HEK293 (cell line): ENCODE measurements around the gene DYNLT2.

ENCODE experiments used
- BCL11B ChIP-seq: fragments of 450-650 bp; formaldehyde crosslinking; IDR thresholded peaks from 2 replicates; pipeline ENCODE4 v1.5.1; 2016; ENCODE audit warnings: low read depth, missing biosample characterization, missing genetic modification characterization
- GLIS1 ChIP-seq: fragments of 450-650 bp; formaldehyde crosslinking; IDR thresholded peaks from 2 replicates; pipeline ENCODE4 v1.5.1; 2016; ENCODE audit warnings: missing biosample characterization, missing genetic modification characterization
- GLIS2 ChIP-seq: fragments of 450-650 bp; formaldehyde crosslinking; IDR thresholded peaks from 2 replicates; pipeline ENCODE4 v1.5.1; 2016; ENCODE audit warnings: missing biosample characterization, missing genetic modification characterization
- KLF17 ChIP-seq: fragments of 450-650 bp; formaldehyde crosslinking; IDR thresholded peaks from 2 replicates; pipeline ENCODE4 v1.5.1; 2016; ENCODE audit warnings: missing biosample characterization, missing genetic modification characterization
- PRDM1 ChIP-seq: fragments of 450-650 bp; formaldehyde crosslinking; IDR thresholded peaks from 2 replicates; pipeline ENCODE4; 2016; ENCODE audit warnings: missing biosample characterization, missing genetic modification characterization
- PRDM10 ChIP-seq: fragments of 450-650 bp; formaldehyde crosslinking; IDR thresholded peaks from 2 replicates; pipeline ENCODE4 v1.5.1; 2016; ENCODE audit warnings: missing biosample characterization, missing genetic modification characterization
- REST ChIP-seq: fragments of 450-650 bp; formaldehyde crosslinking; IDR thresholded peaks from 2 replicates; pipeline ENCODE4 v1.5.1; 2016; ENCODE audit warnings: missing biosample characterization, missing genetic modification characterization
- SCRT1 ChIP-seq: fragments of 450-650 bp; formaldehyde crosslinking; IDR thresholded peaks from 2 replicates; pipeline ENCODE4 v1.5.1; 2016; ENCODE audit warnings: missing biosample characterization, missing genetic modification characterization, borderline replicate concordance
- SCRT2 ChIP-seq: fragments of 450-650 bp; formaldehyde crosslinking; IDR thresholded peaks from 2 replicates; pipeline ENCODE4 v1.5.1; 2016; ENCODE audit warnings: missing biosample characterization, missing genetic modification characterization
- SP7 ChIP-seq: fragments of 450-650 bp; formaldehyde crosslinking; IDR thresholded peaks from 2 replicates; pipeline ENCODE4 v1.5.1; 2016; ENCODE audit warnings: missing biosample characterization, missing genetic modification characterization
- TRIM28 ChIP-seq: IDR thresholded peaks from 2 replicates; pipeline ENCODE4 v1.6.1; 2011; ENCODE audit warnings: low read length, control low read depth, borderline replicate concordance
- YY1 ChIP-seq: fragments of 450-650 bp; formaldehyde crosslinking; IDR thresholded peaks from 2 replicates; pipeline ENCODE4 v1.5.1; 2018; ENCODE audit warnings: missing biosample characterization, missing genetic modification characterization
- ZBTB20 ChIP-seq: fragments of 450-650 bp; formaldehyde crosslinking; IDR thresholded peaks from 2 replicates; pipeline ENCODE4 v1.5.1; 2016; ENCODE audit warnings: missing biosample characterization, missing genetic modification characterization
- ZBTB8A ChIP-seq: fragments of 450-650 bp; formaldehyde crosslinking; IDR thresholded peaks from 2 replicates; pipeline ENCODE4 v1.5.1; 2016; ENCODE audit warnings: missing biosample characterization, missing genetic modification characterization
- ZFHX2 ChIP-seq: fragments of 450-650 bp; formaldehyde crosslinking; conservative IDR thresholded peaks from 2 replicates; pipeline ENCODE4 v1.5.1; 2016; ENCODE audit warnings: missing biosample characterization, missing genetic modification characterization
- ZIC2 ChIP-seq: fragments of 450-650 bp; formaldehyde crosslinking; IDR thresholded peaks from 2 replicates; pipeline ENCODE4 v1.5.1; 2016; ENCODE audit warnings: missing biosample characterization, missing genetic modification characterization
- ZNF175 ChIP-seq: fragments of 450-650 bp; formaldehyde crosslinking; IDR thresholded peaks from 2 replicates; pipeline ENCODE4 v1.5.1; 2016; ENCODE audit warnings: missing biosample characterization, missing genetic modification characterization
- ZNF221 ChIP-seq: fragments of 450-650 bp; formaldehyde crosslinking; IDR thresholded peaks from 2 replicates; pipeline ENCODE4 v1.5.1; 2017; ENCODE audit warnings: missing biosample characterization, missing genetic modification characterization, borderline replicate concordance
- ZNF280D ChIP-seq: fragments of 450-650 bp; formaldehyde crosslinking; IDR thresholded peaks from 2 replicates; pipeline ENCODE4 v1.5.1; 2016; ENCODE audit warnings: missing biosample characterization, missing genetic modification characterization
- ZNF335 ChIP-seq: fragments of 450-650 bp; formaldehyde crosslinking; conservative IDR thresholded peaks from 2 replicates; pipeline ENCODE4 v1.5.1; 2016; ENCODE audit warnings: missing biosample characterization, missing genetic modification characterization
- ZNF366 ChIP-seq: fragments of 450-650 bp; formaldehyde crosslinking; conservative IDR thresholded peaks from 2 replicates; pipeline ENCODE4 v1.5.1; 2016; ENCODE audit warnings: missing biosample characterization, missing genetic modification characterization
- ZNF394 ChIP-seq: fragments of 450-650 bp; formaldehyde crosslinking; IDR thresholded peaks from 2 replicates; pipeline ENCODE4 v1.5.1; 2016; ENCODE audit warnings: missing biosample characterization, missing genetic modification characterization, mild to moderate bottlenecking, moderate library complexity, borderline replicate concordance
- ZNF600 ChIP-seq: fragments of 450-650 bp; formaldehyde crosslinking; IDR thresholded peaks from 2 replicates; pipeline ENCODE4 v1.5.1; 2016; ENCODE audit warnings: missing biosample characterization, missing genetic modification characterization
- ZNF692 ChIP-seq: fragments of 450-650 bp; formaldehyde crosslinking; IDR thresholded peaks from 2 replicates; pipeline ENCODE4 v1.5.1; 2016; ENCODE audit warnings: missing biosample characterization, missing genetic modification characterization
- ZNF792 ChIP-seq: fragments of 450-650 bp; formaldehyde crosslinking; IDR thresholded peaks from 2 replicates; pipeline ENCODE4 v1.5.1; 2016; ENCODE audit warnings: missing biosample characterization, missing genetic modification characterization
- ZSCAN30 ChIP-seq: fragments of 450-650 bp; IDR thresholded peaks from 2 replicates; pipeline ENCODE4 v1.5.1; 2018; ENCODE audit warnings: missing biosample characterization, mild to moderate bottlenecking, missing genetic modification characterization, moderate library complexity
- ZXDB ChIP-seq: fragments of 450-650 bp; formaldehyde crosslinking; IDR thresholded peaks from 2 replicates; pipeline ENCODE4 v1.5.1; 2016; ENCODE audit warnings: missing biosample characterization, missing genetic modification characterization

The DYNLT2 gene

GRCh38 chr6:169800668-169801395 is 49.5 kb upstream of the DYNLT2 start (continued):
- no peak for TF ChIP-seq REST (tag by site-specific recombination)
- TF ChIP-seq ZNF394 (tag by site-specific recombination): peak; percentile 90
- TF ChIP-seq KLF17 (tag by site-specific recombination): peak; percentile 72
- TF ChIP-seq ZXDB: peak; percentile 57; the same call in 1 of the 2 replicates
- TF ChIP-seq ZBTB8A (tag by site-specific recombination): 0 out of 2 replicates have a peak, but pooled peaks have one; percentile 15
- peak; percentile 74 for TF ChIP-seq ZNF335 (tag by site-specific recombination)
- TF ChIP-seq ZNF692 (tag by site-specific recombination): peak; percentile 32; the same call in 1 of the 2 replicates
- TF ChIP-seq ZNF600 (tag by site-specific recombination): peak; percentile 74; the same call in 1 of the 2 replicates
- TF ChIP-seq ZNF280D (tag by site-specific recombination): no peak
- TF ChIP-seq SCRT1 (tag by site-specific recombination): 0 out of 2 replicates have a peak, but pooled peaks have one; percentile 39
- TF ChIP-seq ZNF366 (tag by site-specific recombination): peak; percentile 77
- TF ChIP-seq GLIS1 (tag by site-specific recombination): peak; percentile 82
- TF ChIP-seq ZNF175 (tag by site-specific recombination): no peak
- TF ChIP-seq PRDM10 (tag by site-specific recombination): 0 out of 2 replicates have a peak, but pooled peaks have one; percentile 32
- TF ChIP-seq ZBTB20 (tag by site-specific recombination): peak; percentile 36; the same call in 1 of the 2 replicates
- no peak for TF ChIP-seq BCL11B (tag by site-specific recombination)
- TF ChIP-seq ZIC2 (tag by site-specific recombination): peak; percentile 52; the same call in 1 of the 2 replicates
- peak; percentile 55 for TF ChIP-seq PRDM1 (tag by site-specific recombination)
- no peak for TF ChIP-seq YY1
- TF ChIP-seq ZNF221 (tag by site-specific recombination): no peak
- peak; percentile 73 for TF ChIP-seq TRIM28
- peak; percentile 68 for TF ChIP-seq ZFHX2 (tag by site-specific recombination)
- no peak for TF ChIP-seq ZNF792 (tag by site-specific recombination)
- TF ChIP-seq ZSCAN30 (tag by site-specific recombination): peak; percentile 58; the same call in 1 of the 2 replicates
- TF ChIP-seq SP7: peak; percentile 94
- TF ChIP-seq SCRT2 (tag by site-specific recombination): peak; percentile 86
- TF ChIP-seq GLIS2 (tag by site-specific recombination): peak; percentile 42; the same call in 1 of the 2 replicates
